ENCODE results near the gene ZFP14. TPM values are rescaled to one million over a fixed set of nuclear protein-coding genes. Genes with fewer than 3 reads are reported as not detected.

ZFP14 gene
- total RNA-seq, 1 experiment from 2014 or later, result 7.9 TPM

GRCh38 chr19:36371886-36372285 is 7.1 kb downstream of the ZFP14 start:
- ATAC-seq (no peak), DNase-seq (ENCODE audit: low spot score) (no peak)
- Mint-ChIP-seq H3K27ac (no peak overlapping the region), H3K4me3 (no peak overlapping the region), H3K9me3 (no peaks in the 10 kb centered on the region), H3K27me3 (ENCODE audit: low read depth) (no peaks in the 10 kb centered on the region), H3K4me1 (no peaks in the 10 kb centered on the region; the same call in 1 of the 2 replicates), H3K36me3 (peaks cover 6% of the 10 kb centered on the region; the same call in 1 of the 2 replicates)
- TF ChIP-seq FOXP1 (CRISPR knock-in tag; IDR thresholded peaks at IDR 0.05; ENCODE audit: borderline replicate concordance) (no peak), ZNF671 (CRISPR knock-in tag; IDR thresholded peaks at IDR 0.05) (no peak), PREB (CRISPR knock-in tag; IDR thresholded peaks at IDR 0.05; ENCODE audit: borderline replicate concordance) (no peak)
- ChIA-PET CTCF (no interaction called here), POLR2A (no interaction called here)

DNA sequence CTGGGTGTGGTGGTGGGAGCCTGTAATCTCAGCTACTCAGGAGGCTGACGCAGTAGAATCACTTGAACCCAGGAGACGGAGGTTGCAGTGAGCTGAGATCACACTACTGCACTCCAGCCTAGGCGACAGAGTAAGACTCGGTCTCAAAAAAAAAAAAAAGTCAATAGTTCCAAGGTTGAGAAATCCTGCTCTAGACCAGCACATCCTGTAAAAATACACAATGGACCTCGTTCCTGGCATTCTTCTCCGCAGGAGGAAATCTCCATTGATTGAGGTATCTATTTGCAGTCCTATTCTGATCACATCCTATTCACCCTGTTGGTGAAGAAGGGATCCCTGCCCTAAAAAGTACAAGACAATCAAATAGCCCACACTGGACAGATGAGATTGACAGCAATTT is 15.2 kb downstream of the ZFP14 start:
- ATAC-seq (no peak), DNase-seq (ENCODE audit: low spot score) (no peak)
- peaks cover 30% of the 10 kb centered on the region for H3K36me3 Mint-ChIP-seq
- peaks cover 4% of the 10 kb centered on the region for H3K4me1 Mint-ChIP-seq
- no peak for TF ChIP-seq ZNF671 (CRISPR knock-in tag; IDR thresholded peaks at IDR 0.05)
- TF ChIP-seq HMGXB4 (CRISPR knock-in tag; IDR thresholded peaks at IDR 0.05), result no peak
- TF ChIP-seq, protein P1, sequence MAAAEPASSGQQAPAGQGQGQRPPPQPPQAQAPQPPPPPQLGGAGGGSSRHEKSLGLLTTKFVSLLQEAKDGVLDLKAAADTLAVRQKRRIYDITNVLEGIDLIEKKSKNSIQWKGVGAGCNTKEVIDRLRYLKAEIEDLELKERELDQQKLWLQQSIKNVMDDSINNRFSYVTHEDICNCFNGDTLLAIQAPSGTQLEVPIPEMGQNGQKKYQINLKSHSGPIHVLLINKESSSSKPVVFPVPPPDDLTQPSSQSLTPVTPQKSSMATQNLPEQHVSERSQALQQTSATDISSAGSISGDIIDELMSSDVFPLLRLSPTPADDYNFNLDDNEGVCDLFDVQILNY (CRISPR knock-in tag; IDR thresholded peaks at IDR 0.05), result no peak
- TF ChIP-seq ZNF219 (CRISPR knock-in tag; IDR thresholded peaks at IDR 0.05; ENCODE audit: borderline replicate concordance), result no peak
- no peaks in the 10 kb centered on the region for H3K27me3 Mint-ChIP-seq (ENCODE audit: low read depth)
- CTCF ChIA-PET, result no interaction called here
- POLR2A ChIA-PET, result no interaction called here
- no peak overlapping the region for H3K4me3 Mint-ChIP-seq
- H3K27ac Mint-ChIP-seq, result no peak overlapping the region
- no peaks in the 10 kb centered on the region for H3K9me3 Mint-ChIP-seq

DNA sequence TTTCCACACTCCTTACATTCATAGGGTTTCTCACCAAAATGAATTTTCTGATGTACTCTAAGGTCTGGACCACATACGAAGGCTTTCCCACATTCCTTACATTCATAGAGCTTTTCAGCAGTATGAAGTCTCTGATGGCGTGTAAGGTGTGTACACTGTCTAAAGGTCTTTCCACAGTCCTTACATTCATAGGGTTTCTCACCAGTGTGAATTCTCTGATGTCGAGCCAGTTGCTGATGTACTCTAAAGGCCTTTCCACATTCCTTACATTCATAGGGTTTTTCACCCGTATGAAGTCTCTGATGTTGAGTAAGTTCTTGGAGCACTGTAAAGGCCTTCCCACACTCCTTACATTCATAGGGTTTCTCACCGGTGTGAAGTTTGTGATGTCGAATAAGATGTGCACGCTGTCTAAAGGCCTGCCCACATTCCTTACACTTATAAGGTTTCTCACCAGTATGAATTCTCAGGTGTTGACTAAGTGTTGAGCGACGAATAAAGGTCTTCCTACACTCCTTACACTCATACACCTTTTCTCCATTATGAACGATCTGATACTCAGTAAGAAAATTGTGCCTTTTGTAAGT is 38.1 kb downstream of the ZFP14 start:
- POLR2A ChIA-PET, result no interaction called here

More for the DNA sequence above, 38.1 kb downstream of the ZFP14 start:
- DNase-seq (ENCODE audit: low spot score) (no peak), ATAC-seq (no peak)
- CTCF ChIA-PET, result no interaction called here
- Mint-ChIP-seq H3K27me3 (ENCODE audit: low read depth) (no peaks in the 10 kb centered on the region), H3K27ac (no peak overlapping the region), H3K9me3 (peaks cover 42% of the 10 kb centered on the region), H3K36me3 (peaks cover 58% of the 10 kb centered on the region), H3K4me3 (no peak overlapping the region), H3K4me1 (no peaks in the 10 kb centered on the region)
- TF ChIP-seq ZNF219 (CRISPR knock-in tag; IDR thresholded peaks at IDR 0.05; ENCODE audit: borderline replicate concordance), result no peak
- TF ChIP-seq FOXK1 (CRISPR knock-in tag; IDR thresholded peaks at IDR 0.05), result no peak
- no peak for TF ChIP-seq OVOL2 (CRISPR knock-in tag; IDR thresholded peaks at IDR 0.05; ENCODE audit: borderline replicate concordance)
- TF ChIP-seq, protein P2, sequence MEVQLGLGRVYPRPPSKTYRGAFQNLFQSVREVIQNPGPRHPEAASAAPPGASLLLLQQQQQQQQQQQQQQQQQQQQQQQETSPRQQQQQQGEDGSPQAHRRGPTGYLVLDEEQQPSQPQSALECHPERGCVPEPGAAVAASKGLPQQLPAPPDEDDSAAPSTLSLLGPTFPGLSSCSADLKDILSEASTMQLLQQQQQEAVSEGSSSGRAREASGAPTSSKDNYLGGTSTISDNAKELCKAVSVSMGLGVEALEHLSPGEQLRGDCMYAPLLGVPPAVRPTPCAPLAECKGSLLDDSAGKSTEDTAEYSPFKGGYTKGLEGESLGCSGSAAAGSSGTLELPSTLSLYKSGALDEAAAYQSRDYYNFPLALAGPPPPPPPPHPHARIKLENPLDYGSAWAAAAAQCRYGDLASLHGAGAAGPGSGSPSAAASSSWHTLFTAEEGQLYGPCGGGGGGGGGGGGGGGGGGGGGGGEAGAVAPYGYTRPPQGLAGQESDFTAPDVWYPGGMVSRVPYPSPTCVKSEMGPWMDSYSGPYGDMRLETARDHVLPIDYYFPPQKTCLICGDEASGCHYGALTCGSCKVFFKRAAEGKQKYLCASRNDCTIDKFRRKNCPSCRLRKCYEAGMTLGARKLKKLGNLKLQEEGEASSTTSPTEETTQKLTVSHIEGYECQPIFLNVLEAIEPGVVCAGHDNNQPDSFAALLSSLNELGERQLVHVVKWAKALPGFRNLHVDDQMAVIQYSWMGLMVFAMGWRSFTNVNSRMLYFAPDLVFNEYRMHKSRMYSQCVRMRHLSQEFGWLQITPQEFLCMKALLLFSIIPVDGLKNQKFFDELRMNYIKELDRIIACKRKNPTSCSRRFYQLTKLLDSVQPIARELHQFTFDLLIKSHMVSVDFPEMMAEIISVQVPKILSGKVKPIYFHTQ (CRISPR knock-in tag; IDR thresholded peaks at IDR 0.05), result no peak
- no peak for TF ChIP-seq RELA (CRISPR knock-in tag; IDR thresholded peaks at IDR 0.05; ENCODE audit: borderline replicate concordance)
- TF ChIP-seq CREM (CRISPR knock-in tag; IDR thresholded peaks at IDR 0.05), result no peak
- TF ChIP-seq, protein P3, sequence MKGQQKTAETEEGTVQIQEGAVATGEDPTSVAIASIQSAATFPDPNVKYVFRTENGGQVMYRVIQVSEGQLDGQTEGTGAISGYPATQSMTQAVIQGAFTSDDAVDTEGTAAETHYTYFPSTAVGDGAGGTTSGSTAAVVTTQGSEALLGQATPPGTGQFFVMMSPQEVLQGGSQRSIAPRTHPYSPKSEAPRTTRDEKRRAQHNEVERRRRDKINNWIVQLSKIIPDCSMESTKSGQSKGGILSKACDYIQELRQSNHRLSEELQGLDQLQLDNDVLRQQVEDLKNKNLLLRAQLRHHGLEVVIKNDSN (CRISPR knock-in tag; IDR thresholded peaks at IDR 0.05), result no peak
- no peak for TF ChIP-seq NR3C1 (CRISPR knock-in tag; conservative IDR thresholded peaks at IDR 0.05; ENCODE audit: low read depth)
- TF ChIP-seq, protein P1 (CRISPR knock-in tag; IDR thresholded peaks at IDR 0.05), result no peak
- TF ChIP-seq RORB (CRISPR knock-in tag; IDR thresholded peaks at IDR 0.05), result no peak
- TF ChIP-seq, protein P4, sequence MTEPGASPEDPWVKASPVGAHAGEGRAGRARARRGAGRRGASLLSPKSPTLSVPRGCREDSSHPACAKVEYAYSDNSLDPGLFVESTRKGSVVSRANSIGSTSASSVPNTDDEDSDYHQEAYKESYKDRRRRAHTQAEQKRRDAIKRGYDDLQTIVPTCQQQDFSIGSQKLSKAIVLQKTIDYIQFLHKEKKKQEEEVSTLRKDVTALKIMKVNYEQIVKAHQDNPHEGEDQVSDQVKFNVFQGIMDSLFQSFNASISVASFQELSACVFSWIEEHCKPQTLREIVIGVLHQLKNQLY (CRISPR knock-in tag; IDR thresholded peaks at IDR 0.05), result no peak
- no peak for TF ChIP-seq ATF1 (CRISPR knock-in tag; IDR thresholded peaks at IDR 0.05)
